Measurements from ENCODE around the gene DNAH1.

DNAH1 gene

DNA sequence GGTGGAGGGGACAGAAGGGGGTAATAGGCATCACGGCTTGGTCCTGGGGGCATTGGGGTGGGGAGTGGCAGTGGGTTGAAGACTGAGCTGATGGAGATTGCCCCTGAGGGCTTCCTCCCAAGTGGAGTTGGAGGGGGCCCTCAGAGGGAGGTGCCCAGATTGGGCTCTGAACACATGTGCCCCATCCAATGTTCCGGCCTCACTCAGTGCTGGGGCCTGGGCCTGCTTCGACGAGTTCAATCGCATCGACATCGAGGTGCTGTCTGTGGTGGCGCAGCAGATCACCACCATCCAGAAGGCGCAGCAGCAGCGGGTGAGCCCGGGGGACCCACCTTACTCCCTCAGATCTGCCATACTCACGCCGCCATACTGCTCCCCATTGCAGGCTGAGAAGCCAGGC, 45.3 kb downstream of the DNAH1 start:
- DNase-seq = no peak

DNA sequence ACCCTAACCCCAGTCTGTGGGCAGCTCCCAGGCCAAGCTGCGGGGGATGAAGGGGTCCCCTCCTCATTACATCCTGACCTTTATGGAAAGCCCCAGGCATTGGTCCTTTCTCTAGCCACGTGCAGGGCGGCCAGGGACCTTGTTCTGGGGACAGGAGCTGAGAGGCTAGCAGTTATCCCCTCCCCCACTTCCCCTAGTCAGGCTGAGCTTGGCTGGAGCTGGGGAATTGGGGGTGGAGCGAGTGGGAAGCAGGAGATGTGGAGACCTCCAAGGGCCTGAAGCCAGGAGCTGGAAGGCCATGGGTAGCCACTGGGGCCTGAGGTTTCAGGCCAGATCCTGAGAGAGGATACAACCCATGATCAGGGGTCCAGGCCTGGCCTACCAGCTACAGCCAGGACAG, 45.8 kb downstream of the DNAH1 start:
- DNase-seq = no peak

DNA sequence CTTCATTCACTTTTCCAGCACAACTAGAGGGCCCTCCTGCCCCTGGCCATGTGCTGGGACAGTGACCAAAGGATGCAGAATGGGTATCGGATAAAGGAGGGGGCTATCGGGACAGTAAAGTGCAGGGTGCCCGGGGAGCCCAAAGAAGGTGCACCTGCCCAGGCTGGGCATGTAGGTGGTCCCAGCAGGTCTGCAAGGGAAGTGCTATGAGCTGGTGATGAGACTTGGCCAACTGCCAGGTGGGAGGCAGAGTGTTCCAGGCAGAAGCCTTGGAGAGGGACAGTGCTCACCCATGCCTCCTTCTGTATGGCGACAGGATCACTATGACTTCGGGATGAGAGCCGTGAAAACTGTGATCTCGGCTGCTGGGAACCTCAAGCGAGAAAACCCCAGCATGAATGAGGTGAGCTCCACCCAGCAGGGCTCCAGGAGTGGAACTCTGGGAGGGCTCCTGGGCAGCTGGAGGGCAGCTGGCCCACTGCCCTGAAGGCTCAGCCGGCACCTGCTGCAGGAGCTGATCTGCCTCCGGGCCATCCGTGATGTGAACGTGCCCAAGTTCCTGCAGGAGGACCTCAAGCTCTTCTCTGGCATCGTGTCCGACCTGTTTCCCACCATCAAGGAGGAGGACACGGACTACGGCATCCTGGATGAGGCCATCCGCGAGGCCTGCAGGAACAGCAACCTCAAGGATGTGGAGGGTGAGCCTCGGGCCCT, 48.4 kb downstream of the DNAH1 start:
- DNase-seq = no peak

DNA sequence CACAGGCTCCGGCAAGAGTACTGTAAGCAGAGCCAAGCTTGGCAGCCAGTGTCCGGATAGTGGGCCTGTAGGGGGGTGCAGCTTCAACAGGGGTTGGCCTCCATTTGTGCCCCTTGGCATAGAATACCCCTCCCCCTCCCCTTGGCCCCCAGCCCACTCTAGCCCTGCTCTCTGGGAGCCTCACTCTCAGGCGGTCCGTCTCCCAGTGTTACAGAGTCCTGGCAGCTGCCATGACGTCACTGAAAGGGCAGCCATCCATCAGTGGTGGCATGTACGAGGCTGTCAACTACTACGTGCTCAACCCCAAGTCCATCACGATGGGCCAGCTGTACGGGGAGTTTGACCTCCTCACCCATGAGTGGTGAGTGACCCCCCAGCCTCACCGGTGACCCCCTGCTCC, 50.4 kb downstream of the DNAH1 start:
- DNase-seq = no peak

DNA sequence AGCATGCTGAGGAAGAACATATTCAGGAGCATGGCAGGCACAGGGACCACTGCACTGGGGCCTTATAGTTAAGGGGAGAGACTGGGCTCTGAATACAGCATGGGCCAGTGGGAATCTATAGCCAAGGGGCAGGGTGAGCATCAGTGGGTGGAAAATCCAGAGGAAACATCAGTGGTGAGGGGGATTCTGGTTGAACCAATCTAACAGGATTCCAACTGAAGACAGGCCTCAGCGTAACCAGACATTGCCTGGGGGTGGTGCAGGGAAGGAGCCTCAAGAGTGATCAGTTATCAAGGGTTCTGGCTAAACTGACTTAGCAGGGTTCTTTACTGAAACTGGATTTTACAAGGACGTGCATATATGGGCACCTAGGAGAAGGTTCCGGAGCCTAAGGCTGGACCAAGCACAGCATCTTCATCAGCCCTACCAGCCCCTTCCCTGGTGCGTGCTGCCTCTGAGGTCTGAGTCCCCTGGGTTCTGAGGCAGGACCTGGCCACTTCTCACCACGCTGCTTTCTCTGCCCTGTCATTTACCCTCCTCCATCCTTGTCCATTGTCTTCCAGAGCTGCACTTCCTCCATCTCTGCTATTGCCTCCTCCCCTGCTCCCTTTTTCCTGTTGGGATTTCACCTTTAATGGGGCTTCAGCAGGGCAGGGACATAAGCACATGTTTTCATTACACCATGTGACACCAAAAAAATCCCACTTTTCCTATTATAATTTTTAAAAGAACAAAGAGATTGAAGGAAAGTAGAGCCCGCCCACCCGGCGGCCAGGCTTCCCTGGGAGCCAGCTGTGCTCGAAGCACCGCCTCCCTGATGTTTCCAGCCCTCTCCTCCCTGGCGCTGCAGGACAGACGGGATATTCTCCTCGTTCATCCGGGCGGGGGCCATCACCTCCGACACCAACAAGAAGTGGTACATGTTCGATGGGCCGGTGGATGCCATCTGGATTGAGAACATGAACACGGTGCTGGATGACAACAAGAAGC, 52.1 kb downstream of the DNAH1 start:
- DNase-seq = no peak

DNA sequence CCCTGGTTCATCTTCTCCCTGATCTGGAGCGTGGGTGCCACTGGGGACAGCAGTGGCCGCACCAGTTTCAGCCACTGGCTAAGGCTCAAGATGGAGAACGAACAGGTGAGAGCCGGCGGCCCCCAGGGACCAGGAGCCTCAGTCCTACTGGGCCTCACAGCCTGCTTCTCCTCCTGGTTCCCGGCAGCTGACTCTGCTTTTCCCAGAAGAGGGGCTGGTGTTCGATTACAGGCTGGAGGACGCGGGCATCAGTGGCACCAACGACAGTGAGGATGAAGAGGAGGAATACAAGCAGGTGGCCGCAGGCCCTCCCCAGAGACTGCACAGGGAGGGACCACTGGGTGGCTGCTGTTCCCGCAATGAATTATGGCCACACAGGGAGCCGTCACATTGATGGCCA, 54.4 kb downstream of the DNAH1 start:
- DNase-seq = no peak

DNA sequence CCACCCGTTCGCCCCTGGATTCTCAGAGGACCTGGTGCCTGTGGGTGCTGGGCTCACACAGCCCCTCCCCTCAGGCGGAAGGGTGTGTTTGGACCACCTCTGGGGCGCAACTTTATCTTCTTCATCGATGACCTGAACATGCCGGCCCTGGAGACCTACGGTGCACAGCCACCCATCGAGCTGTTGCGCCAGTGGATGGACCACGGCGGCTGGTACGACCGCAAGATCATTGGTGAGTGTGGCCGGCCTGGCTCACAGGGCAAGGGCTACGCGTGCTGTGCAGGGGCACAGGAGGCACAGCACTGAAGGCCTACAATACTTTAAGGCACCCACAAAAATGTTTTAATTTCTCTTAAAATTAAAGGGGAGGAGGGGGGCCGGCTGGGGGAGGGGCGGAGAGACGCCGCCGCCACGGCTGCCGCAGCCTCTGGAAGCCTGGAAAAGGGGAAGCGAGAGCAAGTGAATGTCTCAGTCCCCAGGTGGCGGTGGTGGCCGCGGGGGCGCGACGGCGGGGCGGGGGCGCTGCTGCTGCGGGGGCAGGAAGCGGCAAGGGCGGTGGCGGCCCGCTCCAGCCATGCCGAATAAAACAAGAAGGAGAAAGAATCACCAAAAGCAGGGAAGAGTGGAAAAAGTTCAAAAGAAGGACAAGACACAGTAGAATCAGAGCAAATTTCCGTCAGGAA, 56.8 kb downstream of the DNAH1 start:
- no peak for DNase-seq

DNA sequence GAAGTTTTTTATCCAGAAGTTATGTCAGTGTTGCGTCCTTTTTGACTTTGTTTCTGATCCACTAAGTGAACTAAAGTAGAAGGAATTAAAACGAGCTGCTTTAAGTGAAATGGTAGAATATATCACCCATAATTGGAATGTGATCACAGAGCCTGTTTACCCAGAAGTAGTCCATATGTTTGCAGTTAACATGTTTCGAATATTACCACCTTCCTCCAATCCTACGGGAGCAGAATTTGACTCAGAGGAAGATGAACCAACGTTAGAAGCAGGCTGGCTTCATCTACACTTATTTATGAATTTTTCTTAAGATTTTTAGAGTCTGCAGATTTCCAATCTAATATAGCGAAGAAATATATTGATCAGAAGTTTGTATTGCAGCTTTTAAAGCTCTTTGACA, 57.6 kb downstream of the DNAH1 start:
- DNase-seq = no peak

DNA sequence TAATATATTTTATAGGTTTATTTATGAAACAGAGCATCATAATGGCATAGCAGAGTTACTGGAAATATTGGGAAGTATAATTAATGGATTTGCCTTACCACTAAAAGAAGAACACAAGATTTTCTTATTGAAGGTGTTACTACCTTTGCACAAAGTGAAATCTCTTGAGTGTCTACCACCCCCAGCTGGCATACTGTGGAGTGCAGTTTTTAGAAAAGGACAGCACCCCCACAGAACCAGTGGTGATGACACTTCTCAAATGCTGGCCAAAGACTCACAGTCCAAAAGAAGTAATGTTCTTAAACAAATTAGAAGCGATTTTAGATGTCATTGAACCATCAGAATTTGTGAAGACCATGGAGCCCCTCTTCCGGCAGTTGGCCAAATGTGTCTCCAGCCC, 58.1 kb downstream of the DNAH1 start:
- no peak for DNase-seq

DNA sequence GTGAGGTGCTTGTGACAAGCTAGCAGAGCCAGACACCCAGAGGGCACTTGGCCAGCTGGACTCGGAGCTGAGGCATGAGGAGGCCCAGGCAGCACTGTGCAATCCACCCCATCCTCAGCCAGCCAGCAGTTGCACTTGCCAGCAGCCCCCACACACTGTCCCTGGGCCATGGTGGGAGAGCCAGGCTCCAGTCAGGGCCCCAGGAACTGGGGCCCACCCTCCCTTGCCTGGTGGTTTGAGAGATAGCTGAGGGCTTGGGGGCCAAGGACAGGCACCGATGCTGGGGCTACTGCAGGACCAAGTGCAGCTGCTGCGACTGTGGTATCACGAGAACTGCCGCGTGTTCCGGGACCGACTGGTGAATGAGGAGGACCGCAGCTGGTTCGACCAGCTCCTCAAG, 63.5 kb downstream of the DNAH1 start:
- no peak for DNase-seq

DNA sequence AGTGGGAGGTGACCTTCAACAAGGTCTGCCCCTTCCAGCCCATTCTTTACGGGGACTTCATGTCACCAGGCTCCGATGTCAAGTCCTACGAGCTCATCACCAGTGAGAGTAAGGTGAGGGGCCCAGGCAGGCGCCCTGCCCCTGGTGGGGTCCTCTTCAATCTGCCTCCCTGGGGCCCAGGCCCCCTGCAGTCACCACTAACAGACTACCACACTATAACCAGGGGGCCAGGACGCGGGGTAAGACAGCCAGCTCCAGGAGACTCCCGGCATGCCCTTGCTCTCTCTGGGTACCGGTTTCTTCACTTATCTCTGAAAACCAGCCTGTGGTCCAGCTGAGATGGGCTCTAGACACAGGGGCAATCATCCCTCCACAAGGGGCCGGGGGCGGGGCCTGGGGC, 63.9 kb downstream of the DNAH1 start:
- DNase-seq = no peak

DNA sequence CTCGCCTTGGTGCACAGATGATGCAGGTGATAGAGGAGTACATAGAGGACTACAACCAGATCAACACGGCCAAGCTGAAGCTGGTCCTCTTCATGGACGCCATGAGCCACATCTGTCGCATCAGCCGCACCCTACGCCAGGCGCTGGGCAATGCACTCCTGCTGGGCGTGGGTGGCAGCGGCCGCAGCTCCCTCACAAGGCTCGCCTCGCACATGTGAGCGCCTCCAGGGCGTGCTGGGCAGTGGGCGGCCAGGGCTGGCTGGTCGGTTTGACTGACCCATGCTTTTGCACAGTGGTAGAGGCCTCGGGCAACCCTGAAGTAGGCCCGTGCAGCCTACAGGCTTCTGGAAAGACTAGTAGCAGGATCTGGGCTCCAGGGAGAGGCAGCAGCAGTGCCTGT, 65.5 kb downstream of the DNAH1 start:
- DNase-seq = no peak

DNA sequence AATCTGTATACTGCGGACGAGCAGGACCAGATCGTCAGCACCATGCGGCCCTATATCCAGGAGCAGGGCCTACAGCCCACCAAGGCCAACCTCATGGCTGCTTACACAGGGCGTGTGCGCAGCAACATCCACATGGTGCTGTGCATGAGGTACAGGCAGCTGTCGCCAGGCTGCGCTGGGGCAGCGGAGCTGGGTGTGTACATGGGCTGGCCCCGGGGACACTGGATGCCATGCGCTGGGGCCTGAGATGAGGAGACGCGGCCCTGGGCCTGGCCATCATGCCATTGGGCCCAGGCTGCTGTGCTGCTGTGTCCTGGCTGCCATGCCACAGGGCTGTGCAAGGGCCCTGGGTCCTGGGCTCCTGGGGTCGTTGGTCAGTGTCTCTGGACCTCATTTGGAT, 67.3 kb downstream of the DNAH1 start:
- no peak for DNase-seq

DNA sequence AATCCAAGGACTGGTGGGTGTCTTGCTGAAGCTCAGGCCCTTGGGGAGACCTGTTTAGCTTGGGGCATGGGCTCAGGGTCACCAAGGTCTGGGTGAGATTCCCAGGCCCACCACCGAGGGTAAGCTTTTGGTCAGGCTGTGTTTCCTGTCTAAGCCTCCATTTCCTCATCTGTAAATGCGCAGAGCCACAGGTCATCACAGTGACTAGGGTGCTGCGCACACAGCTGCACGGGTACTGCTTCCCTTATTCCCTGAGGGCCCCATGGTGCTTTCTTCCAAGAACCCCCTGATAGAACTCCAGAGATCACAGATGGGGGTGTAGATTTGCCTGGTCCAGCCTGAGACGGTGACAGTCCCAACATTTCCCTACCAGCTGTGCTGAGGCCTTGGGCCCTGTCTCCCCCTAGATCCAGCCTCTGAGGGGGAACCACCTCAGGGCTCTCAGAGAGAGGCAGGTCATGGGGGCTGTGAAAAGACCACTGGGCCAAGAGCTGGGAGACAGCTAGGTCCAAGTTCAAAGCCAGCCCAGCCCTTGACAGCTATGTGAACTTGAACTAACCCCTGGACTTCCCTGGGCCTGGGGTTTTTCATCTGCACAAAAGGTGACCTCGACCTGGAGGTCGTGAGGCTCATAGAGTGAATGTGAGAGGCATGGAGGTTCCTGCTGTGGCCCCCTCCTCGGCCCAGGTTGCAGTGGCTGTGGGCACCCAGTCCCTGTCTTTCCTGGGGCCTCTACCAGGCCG, 68.1 kb downstream of the DNAH1 start:
- no peak for DNase-seq

DNA sequence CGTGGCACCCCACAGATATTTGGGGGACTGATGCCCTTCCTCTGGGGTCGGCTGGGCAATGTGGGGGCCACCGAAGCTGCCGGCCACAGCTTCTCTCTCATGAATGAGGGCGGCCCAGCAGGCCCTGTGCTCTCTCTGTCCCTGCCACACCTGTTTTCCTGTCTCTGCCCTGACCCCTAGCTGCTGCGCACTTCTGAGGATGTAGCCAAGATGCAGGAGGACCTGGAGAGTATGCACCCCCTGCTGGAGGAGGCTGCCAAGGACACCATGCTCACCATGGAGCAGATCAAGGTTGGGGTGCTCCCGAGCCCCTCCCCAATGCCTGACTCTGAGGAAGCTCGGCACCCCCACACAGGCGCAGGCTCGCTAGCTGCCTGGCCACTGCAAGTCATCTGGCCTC, 69.0 kb downstream of the DNAH1 start:
- DNase-seq = no peak

DNA sequence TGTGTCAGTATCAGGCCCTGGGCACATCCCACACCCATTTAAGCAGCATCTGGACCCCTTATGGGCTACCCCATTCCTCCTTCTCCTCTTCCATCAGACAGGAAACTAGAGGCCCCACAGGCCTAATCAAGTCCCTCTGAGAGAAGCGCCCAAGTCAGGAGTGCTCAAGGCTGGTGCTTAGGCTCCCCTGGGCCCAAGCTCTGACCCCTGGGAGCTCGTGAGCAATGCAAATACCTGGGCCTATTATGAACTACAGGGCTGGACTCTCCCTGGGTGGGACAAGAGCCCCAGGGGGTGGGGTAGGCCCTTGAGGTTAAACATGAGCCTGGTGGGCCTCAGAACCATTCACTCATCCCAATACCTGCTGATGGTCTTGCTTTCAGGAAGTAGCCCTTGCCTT, 71.4 kb downstream of the DNAH1 start:
- DNase-seq = no peak

DNA sequence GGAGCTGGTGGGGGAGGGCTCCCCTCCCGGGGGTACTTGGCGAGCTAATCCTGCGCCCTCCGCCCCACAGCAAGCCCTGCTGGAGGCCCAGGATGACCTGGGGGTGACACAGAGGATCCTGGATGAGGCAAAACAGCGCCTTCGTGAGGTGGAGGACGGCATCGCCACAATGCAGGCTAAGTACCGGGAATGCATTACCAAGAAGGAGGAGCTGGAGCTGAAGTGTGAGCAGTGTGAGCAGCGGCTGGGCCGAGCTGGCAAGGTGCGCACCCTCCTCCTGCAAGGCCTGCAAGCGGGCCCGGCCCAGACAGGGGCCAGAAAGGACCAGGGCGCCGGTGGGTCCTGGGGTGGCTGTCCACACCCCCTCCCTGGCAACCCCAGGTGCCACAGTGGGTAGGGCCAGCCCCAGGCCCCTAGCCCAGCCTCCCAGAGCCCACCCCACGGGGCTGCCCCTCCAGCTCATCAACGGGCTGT, 72.3 kb downstream of the DNAH1 start:
- DNase-seq = no peak

DNA sequence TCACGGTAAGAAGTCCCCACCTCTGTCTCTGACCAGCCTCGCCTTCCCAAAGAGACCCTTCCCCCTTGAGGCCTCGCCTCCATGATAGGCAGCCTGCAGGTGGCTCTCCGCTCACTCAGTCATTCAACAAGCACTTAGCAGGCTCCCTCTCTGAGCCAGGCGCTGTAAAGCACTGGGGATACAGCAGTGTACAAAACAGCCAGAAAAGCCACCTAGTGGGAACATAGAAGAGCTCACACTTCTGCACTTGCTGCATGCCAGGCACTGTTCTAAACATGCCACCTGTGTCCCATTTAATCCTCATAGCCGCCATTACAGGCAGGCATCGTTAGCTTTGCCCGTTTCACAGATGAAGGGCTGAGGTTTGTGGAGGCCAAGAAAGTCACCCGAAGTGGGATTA, 72.8 kb downstream of the DNAH1 start:
- DNase-seq = no peak

DNA sequence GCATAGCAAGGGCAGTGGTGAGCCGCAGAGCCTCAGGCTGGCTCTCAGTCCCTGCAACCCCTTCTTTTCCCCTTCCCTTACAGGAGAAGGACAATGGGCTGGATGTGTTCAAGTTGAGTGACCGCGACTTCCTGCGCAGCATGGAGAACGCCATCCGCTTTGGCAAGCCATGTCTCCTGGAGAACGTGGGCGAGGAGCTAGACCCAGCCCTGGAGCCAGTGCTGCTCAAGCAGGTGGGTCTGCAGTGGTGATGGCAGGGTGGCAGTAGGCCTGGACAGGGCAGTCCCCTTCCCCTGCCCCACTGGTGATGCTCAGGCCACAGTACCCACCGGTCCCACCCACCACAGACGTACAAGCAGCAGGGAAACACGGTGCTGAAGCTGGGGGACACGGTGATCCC, 75.0 kb downstream of the DNAH1 start:
- DNase-seq = no peak

DNA sequence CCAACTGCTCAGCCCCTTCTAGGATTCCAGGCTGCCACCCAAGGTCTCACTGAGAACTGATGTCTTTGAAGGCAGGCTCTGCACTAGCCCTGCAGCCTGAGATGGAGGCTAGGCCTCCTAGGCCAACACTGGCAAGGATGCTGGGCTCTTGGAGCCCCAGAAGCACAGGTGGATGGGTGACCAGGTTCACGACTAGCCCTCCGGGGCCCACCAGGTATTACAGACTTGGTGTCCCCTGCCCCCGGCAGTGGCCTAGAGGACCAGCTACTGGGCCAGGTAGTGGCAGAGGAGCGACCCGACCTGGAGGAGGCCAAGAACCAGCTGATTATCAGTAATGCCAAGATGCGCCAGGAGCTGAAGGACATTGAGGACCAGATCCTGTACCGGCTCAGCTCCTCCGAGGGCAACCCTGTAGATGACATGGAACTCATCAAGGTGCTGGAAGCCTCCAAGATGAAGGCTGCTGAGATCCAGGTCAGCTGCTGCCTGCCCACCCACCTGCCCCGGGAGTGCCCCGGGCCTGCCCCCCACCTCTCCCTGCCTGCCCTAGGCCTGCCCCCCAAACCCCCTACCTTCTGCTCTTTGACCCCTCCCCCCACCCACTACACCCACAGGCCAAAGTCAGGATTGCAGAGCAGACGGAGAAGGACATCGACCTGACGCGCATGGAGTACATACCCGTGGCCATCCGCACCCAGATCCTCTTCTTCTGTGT, 76.3 kb downstream of the DNAH1 start:
- no peak for DNase-seq

DNA sequence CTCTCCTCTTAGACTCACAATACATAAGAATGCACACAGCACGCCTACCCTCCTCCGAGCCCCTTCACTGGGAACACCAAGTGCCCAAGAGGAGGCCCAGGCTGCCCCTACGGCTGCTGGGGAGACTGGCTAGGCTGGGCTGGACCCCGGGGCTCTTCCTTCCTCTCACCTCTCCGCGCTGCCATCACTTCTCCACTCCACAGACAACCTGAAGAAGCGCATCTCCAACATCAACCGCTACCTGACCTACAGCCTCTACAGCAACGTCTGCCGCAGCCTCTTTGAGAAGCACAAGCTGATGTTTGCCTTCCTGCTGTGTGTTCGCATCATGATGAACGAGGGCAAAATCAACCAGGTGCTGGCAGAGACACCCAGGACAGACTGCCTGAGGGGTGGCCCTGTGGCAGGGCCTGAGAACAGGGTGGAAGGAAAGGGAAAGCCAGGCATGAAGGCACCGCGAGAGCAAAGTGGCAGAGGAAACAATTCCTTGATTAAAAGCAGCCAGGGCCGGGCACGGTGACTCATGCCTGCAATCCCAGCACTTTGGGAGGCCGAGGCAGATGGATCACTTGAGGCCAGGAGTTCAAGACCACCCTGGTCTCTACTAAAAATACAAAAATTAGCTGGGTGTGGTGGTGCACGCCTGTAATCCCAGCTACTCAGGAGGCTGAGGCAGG, 77.2 kb downstream of the DNAH1 start:
- no peak for DNase-seq

All from NCI-H2081 treated with DMSO at 0.1 percent for 48 hours (cell line).